ENCODE results near the gene AGAP1.

DNA sequence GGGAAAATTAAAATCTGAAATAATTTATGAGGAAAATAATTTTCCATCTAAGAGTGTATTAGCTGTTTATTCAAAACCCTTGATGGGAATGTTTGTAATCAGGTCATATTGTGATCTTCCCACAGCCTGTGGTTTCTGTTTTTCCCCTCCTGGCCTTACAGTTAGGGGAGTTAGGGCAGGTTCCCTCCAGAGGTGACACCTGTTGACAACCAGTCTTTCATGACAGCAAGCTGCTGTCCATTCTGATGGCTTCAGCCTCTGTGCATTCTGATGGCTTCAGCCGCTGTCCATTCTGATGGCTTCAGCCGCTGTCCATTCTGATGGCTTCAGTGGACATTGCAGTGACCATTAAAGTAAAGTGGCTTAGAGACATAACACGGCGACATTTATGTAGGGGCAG is 346.1 kb downstream of the AGAP1 start:
- TF ChIP-seq POLR2A (IDR thresholded peaks at IDR 0.05): no peak
- TF ChIP-seq, protein P1, sequence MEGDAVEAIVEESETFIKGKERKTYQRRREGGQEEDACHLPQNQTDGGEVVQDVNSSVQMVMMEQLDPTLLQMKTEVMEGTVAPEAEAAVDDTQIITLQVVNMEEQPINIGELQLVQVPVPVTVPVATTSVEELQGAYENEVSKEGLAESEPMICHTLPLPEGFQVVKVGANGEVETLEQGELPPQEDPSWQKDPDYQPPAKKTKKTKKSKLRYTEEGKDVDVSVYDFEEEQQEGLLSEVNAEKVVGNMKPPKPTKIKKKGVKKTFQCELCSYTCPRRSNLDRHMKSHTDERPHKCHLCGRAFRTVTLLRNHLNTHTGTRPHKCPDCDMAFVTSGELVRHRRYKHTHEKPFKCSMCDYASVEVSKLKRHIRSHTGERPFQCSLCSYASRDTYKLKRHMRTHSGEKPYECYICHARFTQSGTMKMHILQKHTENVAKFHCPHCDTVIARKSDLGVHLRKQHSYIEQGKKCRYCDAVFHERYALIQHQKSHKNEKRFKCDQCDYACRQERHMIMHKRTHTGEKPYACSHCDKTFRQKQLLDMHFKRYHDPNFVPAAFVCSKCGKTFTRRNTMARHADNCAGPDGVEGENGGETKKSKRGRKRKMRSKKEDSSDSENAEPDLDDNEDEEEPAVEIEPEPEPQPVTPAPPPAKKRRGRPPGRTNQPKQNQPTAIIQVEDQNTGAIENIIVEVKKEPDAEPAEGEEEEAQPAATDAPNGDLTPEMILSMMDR (IDR thresholded peaks at IDR 0.05): no peak
- no peak for TF ChIP-seq EP300 (IDR thresholded peaks at IDR 0.05)
